GM12878 (cell line): ENCODE measurements around the gene ABHD15.

Experiments
- CHD4 ChIP-seq: fragments of 200-600 bp; sonication (generic); IDR thresholded peaks from 2 replicates; pipeline ENCODE4 v1.6.1; 2016; ENCODE audit warnings: mild to moderate bottlenecking
- CREM ChIP-seq: IDR thresholded peaks from 2 replicates; pipeline ENCODE4 v1.6.1; 2014; ENCODE audit warnings: antibody characterized with exemption, low read depth
- CTCF ChIP-seq, 3 experiments: IDR thresholded peaks in 2 of 3; conservative IDR thresholded peaks in 1 of 3; 2 replicates each; pipeline ENCODE4 v1.5.1; 2011; ENCODE audit warnings: low read depth in 3 of 3, low read length in 3 of 3, mild to moderate bottlenecking in 3 of 3, control low read depth in 2 of 3, moderate library complexity in 2 of 3, inconsistent platforms in 1 of 3, mixed read lengths in 1 of 3; ENCODE audit not compliant: control insufficient read depth in 2 of 3, insufficient read depth in 1 of 3; ENCODE audit errors: extremely low read depth in 1 of 3
- FOXM1 ChIP-seq: IDR thresholded peaks from 2 replicates; pipeline ENCODE4 v1.6.1; 2012; ENCODE audit warnings: low read depth, mild to moderate bottlenecking, inconsistent platforms, low read length, moderate library complexity
- KDM1A ChIP-seq: fragments of 200-600 bp; sonication (generic); IDR thresholded peaks from 2 replicates; pipeline ENCODE4 v1.6.1; 2016; ENCODE audit warnings: borderline replicate concordance
- MAX ChIP-seq: IDR thresholded peaks from 2 replicates; pipeline ENCODE4 v1.6.1; 2012; ENCODE audit warnings: low read depth, low read length, improper control_type of control experiment
- POLR2A ChIP-seq: IDR thresholded peaks from 2 replicates; pipeline ENCODE4 v1.6.1; 2011; ENCODE audit warnings: low read depth, mild to moderate bottlenecking, low read length
- SKIL ChIP-seq: fragments of 450-650 bp; IDR thresholded peaks from 2 replicates; pipeline ENCODE4 v1.6.1; 2017; ENCODE audit warnings: mild to moderate bottlenecking, low read depth, inconsistent platforms; ENCODE audit not compliant: poor library complexity, severe bottlenecking
- SP1 ChIP-seq: IDR thresholded peaks from one replicate; pipeline ENCODE4 v1.6.1; 2011; ENCODE audit warnings: low read depth, low read length
- YBX1 ChIP-seq: fragments of 450-650 bp; IDR thresholded peaks from 2 replicates; pipeline ENCODE4 v1.6.1; 2016; ENCODE audit warnings: antibody characterized with exemption
- ZNF24 ChIP-seq: fragments of 450-650 bp; IDR thresholded peaks from 2 replicates; pipeline ENCODE4 v1.6.1; 2017; ENCODE audit warnings: antibody characterized with exemption, mild to moderate bottlenecking

GRCh38 chr17:29524692-29525091 lies 42.1 kb downstream of the ABHD15 start:
- no peak for TF ChIP-seq ZNF24
- no peak for TF ChIP-seq YBX1
- TF ChIP-seq FOXM1 = no peak
- TF ChIP-seq CTCF (IDR thresholded peaks at IDR 0.05 in 2 of 3, conservative IDR thresholded peaks at IDR 0.05 in 1 of 3; ENCODE audit: control insufficient read depth in 2 of 3, extremely low read depth in 1 of 3, insufficient read depth in 1 of 3, low read depth in 3 of 3, low read length in 3 of 3) = no peak
- no peak for TF ChIP-seq CREM
- TF ChIP-seq POLR2A = no peak
- TF ChIP-seq SKIL = no peak
- TF ChIP-seq SP1 = no peak
- no peak for TF ChIP-seq KDM1A
- no peak for TF ChIP-seq CHD4
- no peak for TF ChIP-seq MAX
